H1 (cell line): Measurements from ENCODE around the gene FKBP1A. TPM values are rescaled to one million over a fixed set of nuclear protein-coding genes. Genes with fewer than 3 reads are reported as not detected.

Source experiments
- BCL11A ChIP-seq, 2 experiments: IDR thresholded peaks; one replicate each; pipeline ENCODE4 v1.6.1; 2011; ENCODE audit warnings: low read depth in 2 of 2, low read length in 2 of 2, mild to moderate bottlenecking in 2 of 2
- CHD7 ChIP-seq: fragments of 300-600 bp; sonication (generic); IDR thresholded peaks from 2 replicates; pipeline ENCODE4 v1.7.1; 2012; ENCODE audit warnings: low read length, moderate library complexity, mild to moderate bottlenecking, inconsistent platforms; ENCODE audit not compliant: insufficient replicate concordance
- CTBP2 ChIP-seq: IDR thresholded peaks from 2 replicates; pipeline ENCODE4 v1.7.0; 2011; ENCODE audit warnings: borderline replicate concordance, mild to moderate bottlenecking, moderate library complexity, mixed read lengths, low read length; ENCODE audit not compliant: insufficient read depth, insufficient read length
- E2F6 ChIP-seq: IDR thresholded peaks from 2 replicates; pipeline ENCODE4 v1.6.1; 2012; ENCODE audit warnings: inconsistent platforms
- JUN ChIP-seq: IDR thresholded peaks from 2 replicates; pipeline ENCODE4 v1.6.1; 2011; ENCODE audit warnings: low read depth, mild to moderate bottlenecking, improper control_type of control experiment, low read length
- KDM1A ChIP-seq: fragments of 200-600, 300-600 bp; sonication (generic); IDR thresholded peaks from 2 replicates; pipeline ENCODE4 v1.7.1; 2016; ENCODE audit warnings: mild to moderate bottlenecking, low read length, borderline replicate concordance
- POLR2A ChIP-seq, 2 experiments: IDR thresholded peaks; 1 replicate in 1 of 2; 2 replicates in 1 of 2; pipeline ENCODE4 v1.6.1; 2011; ENCODE audit warnings: low read depth in 2 of 2, low read length in 2 of 2, mild to moderate bottlenecking in 2 of 2; ENCODE audit errors: control extremely low read depth in 1 of 2
- POU5F1 ChIP-seq: IDR thresholded peaks from 2 replicates; pipeline ENCODE4 v1.6.1; 2011; ENCODE audit warnings: low read depth, mild to moderate bottlenecking, low read length, moderate library complexity
- RXRA ChIP-seq: IDR thresholded peaks from 2 replicates; pipeline ENCODE4 v1.6.1; 2011; ENCODE audit warnings: low read depth, mild to moderate bottlenecking, low read length, moderate library complexity; ENCODE audit not compliant: insufficient read depth
- polyA plus RNA-seq, 7 experiments: library from polyadenylated mRNA; depleted of rRNA in 3 of 7; stranded (reverse) in 5 of 7; unstranded in 2 of 7; fragments of >200 nt in 5 of 7; fragments of 200-250 nt in 2 of 7; gene quantifications; 1 replicate in 5 of 7; 2 replicates in 1 of 7; 4 replicates in 1 of 7; pipeline versions ENCODE4 v1.2.1 to v1.2.3, GENCODE V29; 2011 to 2013; ENCODE audit warnings: missing spikeins in 2 of 7, mixed read lengths in 2 of 7
- total RNA-seq: library from RNA; stranded (reverse); fragmentation: NEBNext Ultra II Directional; extraction: Animal tissue kit (Norgen Biotek cat#: 25700); gene quantifications from 2 replicates; pipeline ENCODE4 v1.2.1, GENCODE V29; 2021

The FKBP1A gene
- total and polyA plus RNA-seq, 2 of the 8 experiments (the other 6 are each of a cell fraction or from before 2014, with no cell fraction given) = 250 to 685 TPM

- TF ChIP-seq CHD7 (no peak), POU5F1 (no peak), POLR2A (IDR thresholded peaks at IDR 0.05; ENCODE audit: control extremely low read depth in 1 of 2, low read depth in 2 of 2, low read length in 2 of 2) (no peak), JUN (no peak), CTBP2 (no peak), KDM1A (no peak), BCL11A (IDR thresholded peaks at IDR 0.05; ENCODE audit: low read depth in 2 of 2, low read length in 2 of 2) (no peak), E2F6 (no peak), RXRA (no peak)
Measured at GRCh38 chr20:1322511-1323245, 70.2 kb downstream of the FKBP1A start (continued).
